CD4-positive, alpha-beta memory T cell (primary cell): ENCODE data around the gene ZNF133. TPM values are rescaled to one million over a fixed set of nuclear protein-coding genes. Genes with fewer than 3 reads are reported as not detected.

Experiments used
- CTCF ChIA-PET: fragments of 350-600 bp; sonication (Branson Sonifier 250); formaldehyde crosslinking; loops from one replicate; lab custom pipeline; 2021; ENCODE audit warnings: inconsistent platforms; ENCODE audit not compliant: partially characterized antibody; lab: Charles Lee
- POLR2A ChIA-PET: fragments of 350-600 bp; sonication (Branson Sonifier 250); formaldehyde crosslinking; loops from one replicate; lab custom pipeline; 2021; ENCODE audit not compliant: partially characterized antibody; lab: Charles Lee
- DNase-seq, 5 donors: peaks; one replicate each; pipeline versions ENCODE4 v3.0.0 to v3.0.0-alpha.2; 2020 to 2022; ENCODE audit warnings: mixed read lengths in 1 of 5
- H3K27ac ChIP-seq: one replicate; pipeline ENCODE4 v1.7.0; 2013; ENCODE audit warnings: low read depth, low read length
- H3K27me3 ChIP-seq: 2 replicates; pipeline ENCODE4 v1.7.0; 2013; ENCODE audit warnings: mild to moderate bottlenecking, low read length, moderate library complexity; ENCODE audit not compliant: insufficient read depth
- H3K36me3 ChIP-seq: 2 replicates; pipeline ENCODE4 v1.7.0; 2013; ENCODE audit warnings: mild to moderate bottlenecking, low read length, moderate library complexity; ENCODE audit not compliant: insufficient read depth
- H3K4me1 ChIP-seq: 2 replicates; pipeline ENCODE4 v1.7.0; 2013; ENCODE audit warnings: mild to moderate bottlenecking, low read length, moderate library complexity; ENCODE audit not compliant: insufficient read depth
- H3K4me3 ChIP-seq, 2 donors: one replicate each; pipeline ENCODE4 v1.7.0; 2013; ENCODE audit warnings: low read length in 2 of 2, mild to moderate bottlenecking in 1 of 2
- H3K9me3 ChIP-seq, 2 donors: one replicate each; pipeline ENCODE4 v1.7.0; 2013; ENCODE audit warnings: low read length in 2 of 2, control low read depth in 1 of 2; ENCODE audit not compliant: control insufficient read depth in 1 of 2
- H3K27ac Mint-ChIP-seq, 7 donors: one replicate each; pipeline ENCODE4 v1.8.0; 2020 to 2021; ENCODE audit warnings: mixed read lengths in 7 of 7, mild to moderate bottlenecking in 6 of 7, inconsistent platforms in 3 of 7, moderate library complexity in 3 of 7
- H3K27me3 Mint-ChIP-seq, 2 donors: one replicate each; pipeline ENCODE4 v1.8.0; 2020 to 2021; ENCODE audit warnings: mixed read lengths in 2 of 2
- H3K36me3 Mint-ChIP-seq, 2 donors: one replicate each; pipeline ENCODE4 v1.8.0; 2020 to 2021; ENCODE audit warnings: mixed read lengths in 2 of 2, inconsistent platforms in 1 of 2, mild to moderate bottlenecking in 1 of 2
- H3K4me1 Mint-ChIP-seq, 4 donors: one replicate each; pipeline ENCODE4 v1.8.0; 2020 to 2021; ENCODE audit warnings: mixed read lengths in 4 of 4, mild to moderate bottlenecking in 1 of 4
- H3K4me3 Mint-ChIP-seq, 8 donors: one replicate each; pipeline ENCODE4 v1.8.0; 2020 to 2021; ENCODE audit warnings: mixed read lengths in 8 of 8, mild to moderate bottlenecking in 7 of 8, moderate library complexity in 6 of 8, inconsistent platforms in 3 of 8
- H3K9me3 Mint-ChIP-seq, 8 donors: one replicate each; pipeline ENCODE4 v1.8.0; 2020 to 2021; ENCODE audit warnings: mixed read lengths in 8 of 8, mild to moderate bottlenecking in 5 of 8, inconsistent platforms in 3 of 8, moderate library complexity in 1 of 8
- intact Hi-C: fragments of 100-400 bp; cut with micrococcal nuclease; formaldehyde crosslinking; loops from one replicate; pipeline ENCODE4 v1.15.1; 2023
- polyA plus RNA-seq, 2 donors: library from polyadenylated mRNA; unstranded; fragments of 300-500 nt; fragmentation: Illumina TruSeq; gene quantifications; one replicate each; pipeline ENCODE4 v1.2.3, GENCODE V29; 2021
- total RNA-seq, 2 experiments: library from RNA; stranded (reverse); gene quantifications; one replicate each; pipeline ENCODE4 v1.2.3, GENCODE V29; 2021

ZNF133 gene
- total and polyA plus RNA-seq, 4 experiments from 2014 or later, result 4.0 to 11.8 (median 8.9) TPM

- Histone ChIP-seq H3K36me3 (no peaks in the 10 kb centered on the region), H3K27ac (no peak overlapping the region), H3K4me3 (no peak overlapping the region), H3K9me3 (no peaks in the 10 kb centered on the region), H3K27me3 (no peaks in the 10 kb centered on the region), H3K4me1 (no peaks in the 10 kb centered on the region)
- Mint-ChIP-seq H3K27me3 (no peaks in the 10 kb centered on the region), H3K9me3 (peaks cover 0 to 1% (median 0%) of the 10 kb centered on the region in 8 donors), H3K4me1 (peaks cover 0 to 1% (median under 1%) of the 10 kb centered on the region in 4 donors), H3K36me3 (peaks cover 26 to 40% of the 10 kb centered on the region in 2 donors), H3K4me3 (no peak overlapping the region), H3K27ac (no peak overlapping the region)
- DNase-seq, result no peak
- ChIA-PET CTCF (interaction anchor here (1.3 kb wide), 1 partner anchor 10 kb away, joined by 3 read pairs; no protein-coding TSS in a partner anchor), POLR2A (interaction anchor here (1.5 kb wide), 1 partner anchor 19 kb away, joined by 4 read pairs; the partner anchor contains the start of gene ZNF133)
- intact Hi-C loops, result no loop called here
Observed at GRCh38 chr20:18307301-18307700, 19.0 kb downstream of the ZNF133 start.

DNA sequence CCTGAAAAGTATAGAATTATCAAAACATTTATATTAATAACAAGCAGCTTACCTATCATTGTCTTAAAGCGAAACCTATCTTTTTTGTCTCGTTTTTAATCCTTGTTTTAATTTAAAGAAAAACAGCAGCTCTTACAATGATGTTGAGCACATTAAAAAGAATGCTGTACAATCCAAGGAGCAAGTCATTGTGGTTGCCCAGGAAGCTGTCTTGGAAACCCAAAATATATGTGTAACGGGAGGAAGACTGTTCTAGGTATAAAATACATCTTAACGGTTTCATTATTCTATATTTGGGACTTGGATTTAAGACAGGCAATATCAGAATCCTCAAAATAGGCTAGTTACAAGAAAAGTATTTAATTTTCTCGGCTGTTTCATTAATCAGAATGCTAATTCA is 21.7 kb downstream of the ZNF133 start:
- CTCF ChIA-PET, result no interaction called here
- peaks cover 39 to 52% of the 10 kb centered on the region in 2 donors for H3K36me3 Mint-ChIP-seq

DNA sequence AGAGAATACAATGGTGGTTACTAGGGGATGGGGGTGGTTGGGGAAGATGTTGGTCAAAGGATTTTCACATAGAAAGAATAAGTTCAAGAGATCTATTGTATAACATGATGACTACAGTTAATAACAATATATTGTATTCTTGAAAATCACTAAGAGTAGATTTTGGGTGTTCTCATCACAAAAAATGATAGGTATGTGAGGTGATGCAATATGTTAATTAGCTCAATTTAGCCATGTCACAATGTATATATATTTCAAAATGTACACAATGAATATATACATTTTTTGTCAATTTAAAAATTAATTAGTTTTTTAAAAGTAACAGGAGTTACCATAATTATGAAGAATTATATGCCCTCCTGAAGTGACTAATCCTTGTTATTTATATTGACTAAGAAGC is 22.3 kb downstream of the ZNF133 start:
- H3K27me3 ChIP-seq, result no peaks in the 10 kb centered on the region
- H3K9me3 Mint-ChIP-seq, result peaks cover 0 to 1% (median 0%) of the 10 kb centered on the region in 8 donors
- DNase-seq, result no peak
- H3K27me3 Mint-ChIP-seq, result no peaks in the 10 kb centered on the region
- H3K36me3 ChIP-seq, result peaks cover 3% of the 10 kb centered on the region
- peaks cover 42 to 57% of the 10 kb centered on the region in 2 donors for H3K36me3 Mint-ChIP-seq
- H3K4me3 ChIP-seq, result no peak overlapping the region
- intact Hi-C loops, result no loop called here
- POLR2A ChIA-PET, result no interaction called here
- CTCF ChIA-PET, result no interaction called here
- H3K4me1 Mint-ChIP-seq, result peaks cover 0 to 1% (median 0%) of the 10 kb centered on the region in 4 donors
- H3K4me1 ChIP-seq, result no peaks in the 10 kb centered on the region
- no peak overlapping the region for H3K27ac ChIP-seq
- H3K9me3 ChIP-seq, result no peaks in the 10 kb centered on the region
- no peak overlapping the region for H3K4me3 Mint-ChIP-seq
- no peak overlapping the region for H3K27ac Mint-ChIP-seq

More for the DNA sequence above, 21.7 kb downstream of the ZNF133 start:
- no peaks in the 10 kb centered on the region for H3K36me3 ChIP-seq
- Mint-ChIP-seq H3K4me3 (no peak overlapping the region), H3K27ac (no peak overlapping the region), H3K27me3 (no peaks in the 10 kb centered on the region), H3K4me1 (peaks cover 0 to 1% (median 0%) of the 10 kb centered on the region in 4 donors), H3K9me3 (peaks cover 0 to 1% (median 0%) of the 10 kb centered on the region in 8 donors)
- no peaks in the 10 kb centered on the region for H3K4me1 ChIP-seq
- H3K27me3 ChIP-seq, result no peaks in the 10 kb centered on the region
- H3K27ac ChIP-seq, result no peak overlapping the region
- intact Hi-C loops, result no loop called here
- POLR2A ChIA-PET, result no interaction called here
- no peak overlapping the region for H3K4me3 ChIP-seq
- no peaks in the 10 kb centered on the region for H3K9me3 ChIP-seq
- DNase-seq, result no peak

DNA sequence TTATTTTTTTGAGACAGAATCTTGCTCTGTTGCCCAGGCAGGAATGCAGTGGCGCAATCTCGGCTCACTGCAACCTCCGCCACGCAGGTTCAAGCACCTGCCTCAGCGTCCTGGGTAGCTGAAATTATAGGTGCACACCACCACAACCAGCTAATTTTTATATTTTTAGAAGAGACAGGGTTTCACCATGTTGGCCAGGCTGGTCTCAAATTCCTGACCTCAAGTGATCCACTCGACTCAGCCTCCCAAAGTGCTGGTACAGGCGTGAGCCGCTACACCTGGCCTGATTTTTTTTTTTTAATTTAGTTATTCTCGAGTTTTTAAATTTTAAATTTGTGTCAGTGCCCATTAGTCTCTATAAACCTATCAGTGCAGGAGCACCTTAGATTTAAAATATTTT is 24.4 kb downstream of the ZNF133 start:
- Mint-ChIP-seq H3K4me1 (peaks cover 0 to 1% (median 0%) of the 10 kb centered on the region in 4 donors), H3K36me3 (peaks cover 39 to 62% of the 10 kb centered on the region in 2 donors), H3K27ac (no peak overlapping the region), H3K27me3 (no peaks in the 10 kb centered on the region), H3K4me3 (no peak overlapping the region), H3K9me3 (no peaks in the 10 kb centered on the region)
- no peaks in the 10 kb centered on the region for H3K9me3 ChIP-seq
- H3K4me1 ChIP-seq, result no peaks in the 10 kb centered on the region
- DNase-seq, result no peak
- H3K27ac ChIP-seq, result no peak overlapping the region
- CTCF ChIA-PET, result no interaction called here
- intact Hi-C loops, result no loop called here
- H3K36me3 ChIP-seq, result peaks cover 9% of the 10 kb centered on the region
- H3K27me3 ChIP-seq, result no peaks in the 10 kb centered on the region
- H3K4me3 ChIP-seq, result no peak overlapping the region
- POLR2A ChIA-PET, result no interaction called here

- ChIA-PET POLR2A (no interaction called here), CTCF (no interaction called here)
- H3K9me3 ChIP-seq, result no peaks in the 10 kb centered on the region
- no peak overlapping the region for H3K4me3 ChIP-seq
- no peak overlapping the region for H3K27ac Mint-ChIP-seq
- intact Hi-C loops, result no loop called here
- H3K4me1 ChIP-seq, result no peaks in the 10 kb centered on the region
- DNase-seq, result no peak
- H3K27me3 ChIP-seq, result no peaks in the 10 kb centered on the region
- H3K27me3 Mint-ChIP-seq, result no peaks in the 10 kb centered on the region
- peaks cover 39 to 65% of the 10 kb centered on the region in 2 donors for H3K36me3 Mint-ChIP-seq
- no peaks in the 10 kb centered on the region for H3K9me3 Mint-ChIP-seq
- peaks cover 9% of the 10 kb centered on the region for H3K36me3 ChIP-seq
- H3K4me1 Mint-ChIP-seq, result peaks cover 0 to 1% (median 0%) of the 10 kb centered on the region in 4 donors
- H3K27ac ChIP-seq, result no peak overlapping the region
- no peak overlapping the region for H3K4me3 Mint-ChIP-seq
Observed at GRCh38 chr20:18313411-18313810, 25.1 kb downstream of the ZNF133 start.

- Histone ChIP-seq H3K9me3 (no peaks in the 10 kb centered on the region), H3K27ac (no peak overlapping the region), H3K4me1 (no peaks in the 10 kb centered on the region), H3K27me3 (no peaks in the 10 kb centered on the region), H3K4me3 (no peak overlapping the region), H3K36me3 (peaks cover 9% of the 10 kb centered on the region)
- ChIA-PET CTCF (no interaction called here), POLR2A (no interaction called here)
- no peak overlapping the region for H3K4me3 Mint-ChIP-seq
- no peaks in the 10 kb centered on the region for H3K27me3 Mint-ChIP-seq
- H3K27ac Mint-ChIP-seq, result no peak overlapping the region
- H3K9me3 Mint-ChIP-seq, result no peaks in the 10 kb centered on the region
- H3K4me1 Mint-ChIP-seq, result no peaks in the 10 kb centered on the region
- DNase-seq, result no peak
- H3K36me3 Mint-ChIP-seq, result peaks cover 32 to 51% of the 10 kb centered on the region in 2 donors
- intact Hi-C loops, result no loop called here
Observed at GRCh38 chr20:18314786-18315406, 26.6 kb downstream of the ZNF133 start.

DNA sequence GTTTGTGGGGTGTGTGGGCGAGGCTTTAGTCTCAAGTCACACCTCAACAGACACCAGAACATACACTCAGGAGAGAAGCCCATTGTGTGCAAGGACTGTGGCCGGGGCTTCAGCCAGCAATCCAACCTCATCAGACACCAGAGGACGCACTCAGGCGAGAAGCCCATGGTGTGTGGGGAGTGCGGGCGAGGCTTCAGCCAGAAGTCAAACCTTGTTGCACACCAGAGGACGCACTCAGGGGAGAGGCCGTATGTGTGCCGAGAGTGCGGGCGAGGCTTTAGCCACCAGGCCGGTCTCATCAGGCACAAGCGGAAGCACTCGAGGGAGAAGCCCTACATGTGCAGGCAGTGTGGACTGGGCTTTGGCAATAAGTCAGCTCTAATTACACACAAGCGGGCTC is 27.8 kb downstream of the ZNF133 start:
- H3K9me3 ChIP-seq, result no peaks in the 10 kb centered on the region
- ChIA-PET CTCF (no interaction called here), POLR2A (no interaction called here)
- Mint-ChIP-seq H3K4me3 (no peak overlapping the region), H3K27ac (no peak overlapping the region), H3K27me3 (no peaks in the 10 kb centered on the region), H3K9me3 (no peaks in the 10 kb centered on the region), H3K4me1 (no peaks in the 10 kb centered on the region), H3K36me3 (peaks cover 29 to 47% of the 10 kb centered on the region in 2 donors)
- peaks cover 9% of the 10 kb centered on the region for H3K36me3 ChIP-seq
- H3K27me3 ChIP-seq, result no peaks in the 10 kb centered on the region
- H3K27ac ChIP-seq, result no peak overlapping the region
- intact Hi-C loops, result no loop called here
- no peak overlapping the region for H3K4me3 ChIP-seq
- H3K4me1 ChIP-seq, result no peaks in the 10 kb centered on the region
- DNase-seq, result no peak
